Smooth muscle cell (in vitro differentiated cells): ENCODE data around the gene TRAF3. TPM values are rescaled to one million over a fixed set of nuclear protein-coding genes. Genes with fewer than 3 reads are reported as not detected.

ENCODE experiments used
- DNase-seq: peaks from one replicate; lab custom pipeline; 2025; ENCODE audit not compliant: unreplicated experiment; lab: John Stamatoyannopoulos, UW
- H2AFZ ChIP-seq: fragments of 200-600 bp; sonication (generic); 2 replicates; pipeline ENCODE4 v1.6.0; 2016; ENCODE audit warnings: antibody characterized with exemption, low read depth, mild to moderate bottlenecking
- H3F3A ChIP-seq: fragments of 200-600 bp; sonication (generic); 2 replicates; pipeline ENCODE4 v1.6.0; 2017; ENCODE audit warnings: antibody characterized with exemption, low read depth
- H3K27ac ChIP-seq: fragments of 200-600 bp; sonication (generic); 2 replicates; pipeline ENCODE4 v1.5.1; 2016; ENCODE audit warnings: low read depth, mild to moderate bottlenecking
- H3K27me3 ChIP-seq: fragments of 200-600 bp; sonication (generic); 2 replicates; pipeline ENCODE4 v1.6.1; 2016; ENCODE audit warnings: low read depth, mild to moderate bottlenecking
- H3K36me3 ChIP-seq: fragments of 200-600 bp; sonication (generic); 2 replicates; pipeline ENCODE4 v1.5.1; 2016; ENCODE audit warnings: low read depth
- H3K4me1 ChIP-seq: fragments of 200-600 bp; sonication (generic); 2 replicates; pipeline ENCODE4 v1.5.1; 2016; ENCODE audit warnings: low read depth
- H3K4me2 ChIP-seq: fragments of 200-600 bp; sonication (generic); 2 replicates; pipeline ENCODE4 v1.6.0; 2016; ENCODE audit warnings: mild to moderate bottlenecking
- H3K4me3 ChIP-seq: fragments of 200-600 bp; sonication (generic); 2 replicates; pipeline ENCODE4 v1.5.1; 2016; ENCODE audit warnings: mild to moderate bottlenecking
- H3K79me2 ChIP-seq: fragments of 200-600 bp; sonication (generic); 2 replicates; pipeline ENCODE4 v1.6.0; 2016; ENCODE audit warnings: low read depth, mild to moderate bottlenecking
- H3K9ac ChIP-seq: fragments of 200-600 bp; sonication (generic); 2 replicates; pipeline ENCODE4 v1.6.0; 2016; ENCODE audit warnings: low read depth
- H3K9me3 ChIP-seq: fragments of 200-600 bp; sonication (generic); replicated peaks from 2 replicates; pipeline ENCODE4 v1.5.1; 2016; ENCODE audit warnings: low read depth
- H4K20me1 ChIP-seq: fragments of 200-600 bp; sonication (generic); 2 replicates; pipeline ENCODE4 v1.6.0; 2016; ENCODE audit warnings: low read depth
- CTCF ChIP-seq: fragments of 200-600 bp; sonication (generic); IDR thresholded peaks from 2 replicates; pipeline ENCODE4 v1.5.1; 2017; ENCODE audit warnings: borderline replicate concordance, mild to moderate bottlenecking, antibody characterized with exemption; ENCODE audit not compliant: insufficient read depth, poor library complexity, severe bottlenecking
- WGBS: methylation state at CpG from one replicate; pipeline ENCODE4 v1.1.7; 2016; ENCODE audit warnings: low lambda C conversion rate; 5-methylcytosine and 5-hydroxymethylcytosine counted together
- polyA plus RNA-seq: library from polyadenylated mRNA; unstranded; fragments of >200 nt; fragmentation: Nextera tagmentation; extraction: Ambion mirVana; gene quantifications from 2 replicates; pipeline ENCODE4 v1.2.1, GENCODE V29; 2016
- total RNA-seq: library from RNA; depleted of rRNA; stranded (reverse); fragments of >200 nt; gene quantifications from 2 replicates; pipeline ENCODE4 v1.2.3, GENCODE V29; 2014

Gene TRAF3
- total and polyA plus RNA-seq, 2 experiments from 2014 or later = 9.4 to 24.6 TPM

GRCh38 chr14:102951034-102951433 lies 173.8 kb downstream of the TRAF3 start:
- Histone ChIP-seq H3K27ac (no peak overlapping the region), H3K4me2 (no peak overlapping the region), H3F3A (no peaks in the 10 kb centered on the region), H3K36me3 (peaks cover 15% of the 10 kb centered on the region), H3K9me3 (no peaks in the 10 kb centered on the region), H3K79me2 (no peaks in the 10 kb centered on the region), H3K9ac (no peak overlapping the region), H2AFZ (no peak overlapping the region), H3K27me3 (no peaks in the 10 kb centered on the region), H3K4me3 (no peak overlapping the region), H3K4me1 (no peaks in the 10 kb centered on the region), H4K20me1 (peaks cover 13% of the 10 kb centered on the region)
- 94% methylated on average over 10 of the region's 10 CpGs for WGBS
- no peak for DNase-seq
- TF ChIP-seq CTCF = no peak

- Histone ChIP-seq H3F3A (no peaks in the 10 kb centered on the region), H3K27me3 (no peaks in the 10 kb centered on the region), H3K9ac (no peak overlapping the region), H2AFZ (no peak overlapping the region), H3K9me3 (no peaks in the 10 kb centered on the region), H3K27ac (no peak overlapping the region), H3K36me3 (peaks cover 10% of the 10 kb centered on the region), H3K79me2 (no peaks in the 10 kb centered on the region), H3K4me2 (no peak overlapping the region), H4K20me1 (peaks cover 20% of the 10 kb centered on the region), H3K4me3 (no peak overlapping the region), H3K4me1 (no peaks in the 10 kb centered on the region)
- no peak for DNase-seq
- 80% methylated on average over 8 of the region's 8 CpGs for WGBS
- no peak for TF ChIP-seq CTCF
Observed at GRCh38 chr14:102951799-102952198, 174.6 kb downstream of the TRAF3 start.

GRCh38 chr14:102952276-102952675 lies 175.0 kb downstream of the TRAF3 start:
- no peak overlapping the region for H3K4me2 ChIP-seq
- no peaks in the 10 kb centered on the region for H3K27me3 ChIP-seq
- TF ChIP-seq CTCF = no peak
- H3F3A ChIP-seq = no peaks in the 10 kb centered on the region
- no peak overlapping the region for H3K27ac ChIP-seq
- no peak overlapping the region for H3K4me3 ChIP-seq
- peaks cover 10% of the 10 kb centered on the region for H3K36me3 ChIP-seq
- H2AFZ ChIP-seq = no peak overlapping the region
- H4K20me1 ChIP-seq = peaks cover 21% of the 10 kb centered on the region
- H3K9ac ChIP-seq = no peak overlapping the region
- 98% methylated on average over 6 of the region's 6 CpGs for WGBS
- no peaks in the 10 kb centered on the region for H3K79me2 ChIP-seq
- H3K4me1 ChIP-seq = no peaks in the 10 kb centered on the region
- no peaks in the 10 kb centered on the region for H3K9me3 ChIP-seq
- no peak for DNase-seq

GRCh38 chr14:102953100-102953499 lies 175.9 kb downstream of the TRAF3 start:
- 97% methylated on average over 15 of the region's 15 CpGs for WGBS
- H3K9ac ChIP-seq = no peak overlapping the region

More at GRCh38 chr14:102953100-102953499, 175.9 kb downstream of the TRAF3 start:
- Histone ChIP-seq H3K27me3 (no peaks in the 10 kb centered on the region), H3K79me2 (no peaks in the 10 kb centered on the region), H3K4me1 (no peaks in the 10 kb centered on the region), H4K20me1 (peaks cover 28% of the 10 kb centered on the region), H3F3A (no peaks in the 10 kb centered on the region), H3K9me3 (no peaks in the 10 kb centered on the region), H2AFZ (no peak overlapping the region), H3K27ac (no peak overlapping the region), H3K4me3 (no peak overlapping the region), H3K36me3 (peaks cover 10% of the 10 kb centered on the region), H3K4me2 (no peak overlapping the region)
- TF ChIP-seq CTCF = no peak
- no peak for DNase-seq
